ENCODE measurements around the gene NFATC1. TPM values are rescaled to one million over a fixed set of nuclear protein-coding genes. Genes with fewer than 3 reads are reported as not detected.

NFATC1 gene
- total and polyA plus RNA-seq, 3 experiments from 2014 or later, result 36.7 to 46.7 (median 45.9) TPM

DNA sequence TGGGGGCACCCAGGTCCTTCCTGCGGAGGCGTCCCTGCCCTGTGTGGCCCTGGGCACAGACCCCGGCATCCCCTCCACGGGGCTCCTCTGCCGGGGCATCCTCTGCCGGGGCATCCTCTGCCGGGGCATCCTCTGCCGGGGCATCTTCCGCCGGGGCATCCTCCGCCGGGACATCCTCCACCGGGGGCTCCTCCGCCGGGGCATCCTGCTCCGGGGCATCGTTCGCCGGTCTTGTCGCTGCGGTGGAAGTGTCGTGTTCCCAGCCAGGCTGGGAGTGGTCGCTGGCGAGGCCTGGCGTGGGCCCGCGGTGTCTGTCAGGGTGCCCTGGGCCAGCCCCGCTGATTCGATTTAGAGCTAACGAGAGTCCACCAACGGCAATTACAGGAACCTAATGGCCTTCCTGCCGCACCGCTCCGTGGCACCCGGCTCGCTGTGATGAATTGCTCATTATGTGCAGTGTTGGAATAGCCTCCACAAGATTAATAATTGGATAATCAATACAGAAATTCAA lies 115.1 kb downstream of the NFATC1 start:
- no peak overlapping the region for H3K4me3 Mint-ChIP-seq
- CTCF ChIA-PET, result interaction anchor here (1.2 kb wide), 1 partner anchor 13 kb away, joined by 3 read pairs; no protein-coding TSS in a partner anchor
- DNase-seq, result peak in 1 of 5 donors; percentile 43
- Histone ChIP-seq H3K4me1 (ENCODE audit: insufficient read depth, low read length) (peaks cover 32% of the 10 kb centered on the region), H3K27ac (ENCODE audit: low read depth, low read length) (no peak overlapping the region), H3K4me3 (ENCODE audit: low read length) (no peak overlapping the region), H3K36me3 (ENCODE audit: insufficient read depth, low read length) (no peaks in the 10 kb centered on the region), H3K27me3 (ENCODE audit: insufficient read depth, low read length, poor library complexity, severe bottlenecking) (no peaks in the 10 kb centered on the region), H3K9me3 (ENCODE audit: low read length) (no peaks in the 10 kb centered on the region)
- H3K27me3 Mint-ChIP-seq, result peaks cover 0 to 1% of the 10 kb centered on the region in 2 donors
- peaks cover 17 to 31% (median 23%) of the 10 kb centered on the region in 3 donors for H3K4me1 Mint-ChIP-seq
- peaks cover 5 to 47% (median 6%) of the 10 kb centered on the region in 3 donors for H3K36me3 Mint-ChIP-seq
- POLR2A ChIA-PET, result no interaction called here
- no peak overlapping the region for H3K27ac Mint-ChIP-seq
- H3K9me3 Mint-ChIP-seq, result no peaks in the 10 kb centered on the region

DNA sequence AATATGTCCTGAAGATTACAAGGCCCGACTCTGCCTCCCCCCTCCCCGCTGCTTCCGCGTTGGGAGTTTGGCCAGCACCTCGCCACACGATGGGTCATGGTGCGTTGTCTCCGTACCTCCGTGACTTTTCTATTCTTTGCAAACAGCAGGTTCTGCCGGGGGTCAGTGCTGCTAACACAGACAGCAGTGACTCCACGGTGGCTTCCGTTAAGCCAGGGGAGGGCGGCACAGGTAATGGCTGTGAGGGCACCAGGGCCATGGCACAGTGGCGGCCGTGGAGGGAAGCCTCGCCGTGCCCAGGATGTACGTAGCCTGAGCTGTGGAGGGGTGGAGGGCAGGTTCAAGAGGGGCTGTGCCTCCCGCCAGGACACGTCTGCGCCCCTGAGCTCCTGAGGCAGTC lies 115.5 kb downstream of the NFATC1 start:
- H3K36me3 Mint-ChIP-seq, result peaks cover 5 to 47% (median 6%) of the 10 kb centered on the region in 3 donors
- H3K36me3 ChIP-seq (ENCODE audit: insufficient read depth, low read length), result no peaks in the 10 kb centered on the region
- peak in 1 of 5 donors; percentile 46 for DNase-seq

GRCh38 chr18:79511671-79512301 lies 116.1 kb downstream of the NFATC1 start:
- no peaks in the 10 kb centered on the region for H3K27me3 ChIP-seq (ENCODE audit: insufficient read depth, low read length, poor library complexity, severe bottlenecking)
- Mint-ChIP-seq H3K4me3 (no peak overlapping the region), H3K9me3 (no peaks in the 10 kb centered on the region), H3K27ac (no peak overlapping the region), H3K27me3 (peaks cover 0 to 1% of the 10 kb centered on the region in 2 donors), H3K4me1 (peaks cover 15 to 31% (median 23%) of the 10 kb centered on the region in 3 donors), H3K36me3 (peaks cover 5 to 47% (median 6%) of the 10 kb centered on the region in 3 donors)
- CTCF ChIA-PET, result interaction anchor here (1.2 kb wide), 1 partner anchor 12 kb away, joined by 3 read pairs; no protein-coding TSS in a partner anchor
- H3K36me3 ChIP-seq (ENCODE audit: insufficient read depth, low read length), result no peaks in the 10 kb centered on the region
- POLR2A ChIA-PET, result no interaction called here
- DNase-seq, result peak in 1 of 5 donors; percentile 43
- no peak overlapping the region for H3K27ac ChIP-seq (ENCODE audit: low read depth, low read length)
- H3K4me3 ChIP-seq (ENCODE audit: low read length), result no peak overlapping the region
- peaks cover 30% of the 10 kb centered on the region for H3K4me1 ChIP-seq (ENCODE audit: insufficient read depth, low read length)
- no peaks in the 10 kb centered on the region for H3K9me3 ChIP-seq (ENCODE audit: low read length)

More for the DNA sequence above, 115.5 kb downstream of the NFATC1 start:
- H3K27me3 ChIP-seq (ENCODE audit: insufficient read depth, low read length, poor library complexity, severe bottlenecking), result no peaks in the 10 kb centered on the region
- peaks cover 32% of the 10 kb centered on the region for H3K4me1 ChIP-seq (ENCODE audit: insufficient read depth, low read length)
- ChIA-PET POLR2A (no interaction called here), CTCF (interaction anchor here (1.2 kb wide), 1 partner anchor 13 kb away, joined by 3 read pairs; no protein-coding TSS in a partner anchor)
- Mint-ChIP-seq H3K27ac (no peak overlapping the region), H3K27me3 (peaks cover 0 to 1% of the 10 kb centered on the region in 2 donors), H3K9me3 (no peaks in the 10 kb centered on the region), H3K4me1 (peaks cover 15 to 31% (median 23%) of the 10 kb centered on the region in 3 donors), H3K4me3 (no peak overlapping the region)
- no peaks in the 10 kb centered on the region for H3K9me3 ChIP-seq (ENCODE audit: low read length)
- H3K4me3 ChIP-seq (ENCODE audit: low read length), result no peak overlapping the region
- H3K27ac ChIP-seq (ENCODE audit: low read depth, low read length), result no peak overlapping the region

DNA sequence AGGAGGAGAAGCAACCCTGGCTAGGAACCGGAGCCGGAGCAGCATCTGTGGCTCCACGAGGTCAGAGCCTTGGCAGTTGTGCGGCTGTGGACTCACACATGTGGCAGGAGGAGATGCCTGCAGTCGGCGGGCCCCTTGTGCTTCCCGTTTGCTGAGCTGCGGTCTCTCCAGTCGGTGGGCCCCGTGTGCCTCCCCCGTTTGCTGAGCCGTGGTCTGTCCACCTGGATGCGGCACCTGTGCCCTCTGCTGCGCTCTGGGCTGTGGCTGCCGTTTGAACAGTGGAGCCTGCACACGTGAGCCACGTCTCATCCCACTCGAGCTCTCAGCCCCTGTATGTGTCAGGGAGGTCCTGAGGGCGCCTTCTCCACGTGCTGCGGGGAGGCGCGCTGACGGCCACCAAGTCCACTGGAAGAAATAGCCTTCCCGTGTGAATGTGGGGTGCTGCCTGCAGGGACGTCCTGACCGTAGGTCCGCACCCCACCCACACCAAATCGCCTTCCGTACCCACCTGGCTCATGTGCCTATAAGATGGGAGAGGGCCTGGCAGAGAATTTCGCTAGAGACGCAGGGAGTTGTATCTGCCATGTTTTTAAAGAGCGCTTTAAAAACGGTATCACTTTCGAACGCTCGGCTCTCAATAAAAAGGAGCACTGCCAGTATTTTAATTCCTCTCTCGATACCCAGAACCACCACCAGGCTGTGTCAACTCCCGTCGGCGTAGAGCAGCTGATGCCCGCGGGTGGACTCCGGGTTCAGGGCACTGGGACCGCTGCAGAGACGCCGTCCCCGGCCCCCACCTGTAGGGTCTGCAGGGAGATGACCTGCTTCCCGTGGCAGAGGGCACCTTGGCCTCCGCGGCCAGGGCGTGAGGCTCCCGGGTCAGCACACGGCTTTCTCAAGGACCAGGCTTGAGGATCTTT lies 117.0 kb downstream of the NFATC1 start:
- no peaks in the 10 kb centered on the region for H3K27me3 ChIP-seq (ENCODE audit: insufficient read depth, low read length, poor library complexity, severe bottlenecking)
- Mint-ChIP-seq H3K36me3 (peaks cover 5 to 45% (median 6%) of the 10 kb centered on the region in 3 donors), H3K9me3 (no peaks in the 10 kb centered on the region), H3K27ac (peak overlapping the region in 1 of 8 donors; percentile 33), H3K27me3 (peaks cover 0 to 1% of the 10 kb centered on the region in 2 donors), H3K4me1 (peaks cover 19 to 31% (median 31%) of the 10 kb centered on the region in 3 donors), H3K4me3 (no peak overlapping the region)
- no peaks in the 10 kb centered on the region for H3K36me3 ChIP-seq (ENCODE audit: insufficient read depth, low read length)
- ChIA-PET POLR2A (no interaction called here), CTCF (interaction anchor here (0.6 kb wide), 1 partner anchor 82 kb away, joined by 3 read pairs; no protein-coding TSS in a partner anchor)
- peaks cover 30% of the 10 kb centered on the region for H3K4me1 ChIP-seq (ENCODE audit: insufficient read depth, low read length)
- DNase-seq, result peak in 1 of 5 donors; percentile 45
- no peak overlapping the region for H3K4me3 ChIP-seq (ENCODE audit: low read length)
- no peak overlapping the region for H3K27ac ChIP-seq (ENCODE audit: low read depth, low read length)
- H3K9me3 ChIP-seq (ENCODE audit: low read length), result no peaks in the 10 kb centered on the region

GRCh38 chr18:79513381-79514081 lies 117.8 kb downstream of the NFATC1 start:
- H3K36me3 Mint-ChIP-seq, result peaks cover 5 to 40% (median 6%) of the 10 kb centered on the region in 3 donors
- H3K4me1 Mint-ChIP-seq, result peaks cover 26 to 35% (median 33%) of the 10 kb centered on the region in 3 donors
- no peak overlapping the region for H3K4me3 ChIP-seq (ENCODE audit: low read length)
- CTCF ChIA-PET, result interaction anchor here (0.7 kb wide), 1 partner anchor 180 kb away, joined by 4 read pairs; no protein-coding TSS in a partner anchor
- H3K27ac ChIP-seq (ENCODE audit: low read depth, low read length), result no peak overlapping the region
- H3K4me3 Mint-ChIP-seq, result no peak overlapping the region
- H3K27ac Mint-ChIP-seq, result peak overlapping the region in 1 of 8 donors; percentile 33
- peak in 1 of 5 donors; percentile 36 for DNase-seq
- no peaks in the 10 kb centered on the region for H3K9me3 Mint-ChIP-seq
- H3K27me3 ChIP-seq (ENCODE audit: insufficient read depth, low read length, poor library complexity, severe bottlenecking), result no peaks in the 10 kb centered on the region
- peaks cover 31% of the 10 kb centered on the region for H3K4me1 ChIP-seq (ENCODE audit: insufficient read depth, low read length)
- POLR2A ChIA-PET, result no interaction called here
- peaks cover 0 to 1% of the 10 kb centered on the region in 2 donors for H3K27me3 Mint-ChIP-seq
- H3K36me3 ChIP-seq (ENCODE audit: insufficient read depth, low read length), result no peaks in the 10 kb centered on the region
- no peaks in the 10 kb centered on the region for H3K9me3 ChIP-seq (ENCODE audit: low read length)

DNA sequence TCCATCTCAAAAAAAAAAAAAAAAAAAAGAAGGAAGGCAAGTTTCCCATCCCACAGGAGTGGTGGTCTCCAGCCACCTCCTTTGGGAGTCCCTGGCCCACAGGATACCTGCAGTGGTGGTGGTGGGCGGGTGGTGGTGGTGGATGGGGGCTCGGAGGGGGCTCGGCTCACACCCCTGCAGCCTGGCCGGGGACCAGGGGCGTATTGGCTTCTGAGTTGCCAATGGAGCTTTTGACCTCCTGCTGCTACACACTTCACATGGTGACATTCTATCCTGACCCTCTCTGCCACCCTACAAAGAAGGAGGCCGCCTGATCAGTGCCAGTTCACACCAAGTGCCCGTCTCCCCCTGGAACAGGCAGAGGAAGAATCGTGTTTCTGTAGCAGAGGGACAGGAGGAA lies 119.6 kb downstream of the NFATC1 start:
- H3K4me1 Mint-ChIP-seq, result peaks cover 37 to 45% (median 38%) of the 10 kb centered on the region in 3 donors
- no peaks in the 10 kb centered on the region for H3K27me3 Mint-ChIP-seq
- peak overlapping the region in 1 of 7 donors; percentile 75 for H3K4me3 Mint-ChIP-seq
- Histone ChIP-seq H3K27ac (ENCODE audit: low read depth, low read length) (no peak overlapping the region), H3K4me1 (ENCODE audit: insufficient read depth, low read length) (peaks cover 44% of the 10 kb centered on the region), H3K36me3 (ENCODE audit: insufficient read depth, low read length) (no peaks in the 10 kb centered on the region), H3K9me3 (ENCODE audit: low read length) (no peaks in the 10 kb centered on the region), H3K4me3 (ENCODE audit: low read length) (no peak overlapping the region), H3K27me3 (ENCODE audit: insufficient read depth, low read length, poor library complexity, severe bottlenecking) (no peaks in the 10 kb centered on the region)
- H3K27ac Mint-ChIP-seq, result peak overlapping the region in 4 of 8 donors; percentile 89 to 97 (median 94)
- DNase-seq, result peak in 1 of 5 donors; percentile 38
- POLR2A ChIA-PET, result interaction anchor here (0.7 kb wide), 1 partner anchor 114 kb away, joined by 7 read pairs; no protein-coding TSS in a partner anchor
- peaks cover 0 to 27% (median 0%) of the 10 kb centered on the region in 3 donors for H3K36me3 Mint-ChIP-seq
- CTCF ChIA-PET, result interaction anchor here (0.7 kb wide), 1 partner anchor 88 kb away, joined by 3 read pairs; no protein-coding TSS in a partner anchor
- H3K9me3 Mint-ChIP-seq, result no peaks in the 10 kb centered on the region

- Histone ChIP-seq H3K27me3 (ENCODE audit: insufficient read depth, low read length, poor library complexity, severe bottlenecking) (no peaks in the 10 kb centered on the region), H3K4me3 (ENCODE audit: low read length) (no peak overlapping the region), H3K9me3 (ENCODE audit: low read length) (no peaks in the 10 kb centered on the region), H3K27ac (ENCODE audit: low read depth, low read length) (no peak overlapping the region), H3K4me1 (ENCODE audit: insufficient read depth, low read length) (peaks cover 50% of the 10 kb centered on the region), H3K36me3 (ENCODE audit: insufficient read depth, low read length) (no peaks in the 10 kb centered on the region)
- no peaks in the 10 kb centered on the region for H3K9me3 Mint-ChIP-seq
- H3K27ac Mint-ChIP-seq, result peak overlapping the region; percentile 84 to 97 (median 94)
- peaks cover 0 to 25% (median 0%) of the 10 kb centered on the region in 3 donors for H3K36me3 Mint-ChIP-seq
- H3K4me3 Mint-ChIP-seq, result peak overlapping the region in 1 of 7 donors; percentile 19
- ChIA-PET POLR2A (no interaction called here), CTCF (interaction anchor here (0.9 to 1.1 kb wide), 2 partner anchors 12 to 59 kb away, joined by 3 read pairs; no protein-coding TSS in a partner anchor)
- no peaks in the 10 kb centered on the region for H3K27me3 Mint-ChIP-seq
- DNase-seq, result peak in 1 of 5 donors; percentile 39
- H3K4me1 Mint-ChIP-seq, result peaks cover 39 to 52% (median 44%) of the 10 kb centered on the region in 3 donors
Measured at GRCh38 chr18:79515944-79516351, 120.2 kb downstream of the NFATC1 start.

Data from CD8-positive, alpha-beta memory T cell (primary cell).